GM12878 (cell line): ENCODE measurements around the gene CCSER2.

Source experiments
- FOS ChIP-seq: IDR thresholded peaks from 3 replicates; pipeline ENCODE4 v1.6.1; 2011; ENCODE audit warnings: borderline replicate concordance; ENCODE audit not compliant: insufficient read length; ENCODE audit errors: extremely low read depth
- IRF4 ChIP-seq: IDR thresholded peaks from 2 replicates; pipeline ENCODE4 v1.6.1; 2011; ENCODE audit warnings: low read depth, low read length
- MYC ChIP-seq: IDR thresholded peaks from 2 replicates; pipeline ENCODE4 v1.6.1; 2011; ENCODE audit warnings: mild to moderate bottlenecking, low read length, moderate library complexity, inconsistent platforms; ENCODE audit not compliant: insufficient read depth, insufficient replicate concordance, insufficient read length, severe bottlenecking
- POLR2A ChIP-seq: IDR thresholded peaks from 2 replicates; pipeline ENCODE4 v1.6.1; 2011; ENCODE audit warnings: low read depth, mild to moderate bottlenecking, low read length
- RAD21 ChIP-seq: IDR thresholded peaks from 2 replicates; pipeline ENCODE4 v1.6.1; 2011; ENCODE audit warnings: mild to moderate bottlenecking, low read depth, low read length, moderate library complexity; ENCODE audit not compliant: insufficient read depth
- REST ChIP-seq: IDR thresholded peaks from 2 replicates; pipeline ENCODE4 v1.6.1; 2012; ENCODE audit warnings: mild to moderate bottlenecking, low read depth, low read length
- SUZ12 ChIP-seq: fragments of 200-600 bp; sonication (generic); IDR thresholded peaks from one replicate; pipeline ENCODE4 v1.6.1; 2018; ENCODE audit warnings: antibody characterized with exemption, mild to moderate bottlenecking; ENCODE audit not compliant: unreplicated experiment
- USF2 ChIP-seq: IDR thresholded peaks from 2 replicates; pipeline ENCODE4 v1.6.1; 2011; ENCODE audit warnings: low read depth, low read length, improper control_type of control experiment, borderline replicate concordance
- ZNF687 ChIP-seq: fragments of 450-650 bp; IDR thresholded peaks from 2 replicates; pipeline ENCODE4 v1.6.1; 2017; ENCODE audit warnings: mild to moderate bottlenecking, moderate library complexity
- TF ChIP-seq, protein P1 (sequence below), 3 experiments: IDR thresholded peaks in 2 of 3; conservative IDR thresholded peaks in 1 of 3; 2 replicates each; pipeline ENCODE4 v1.5.1; 2011; ENCODE audit warnings: low read depth in 3 of 3, low read length in 3 of 3, mild to moderate bottlenecking in 3 of 3, control low read depth in 2 of 3, moderate library complexity in 2 of 3, inconsistent platforms in 1 of 3, mixed read lengths in 1 of 3; ENCODE audit not compliant: control insufficient read depth in 2 of 3, insufficient read depth in 1 of 3; ENCODE audit errors: extremely low read depth in 1 of 3

- TF ChIP-seq ZNF687 (no peak), RAD21 (no peak), USF2 (no peak), MYC (no peak), POLR2A (no peak), SUZ12 (no peak), FOS (no peak), REST (no peak), IRF4 (no peak)
- TF ChIP-seq, protein P1, sequence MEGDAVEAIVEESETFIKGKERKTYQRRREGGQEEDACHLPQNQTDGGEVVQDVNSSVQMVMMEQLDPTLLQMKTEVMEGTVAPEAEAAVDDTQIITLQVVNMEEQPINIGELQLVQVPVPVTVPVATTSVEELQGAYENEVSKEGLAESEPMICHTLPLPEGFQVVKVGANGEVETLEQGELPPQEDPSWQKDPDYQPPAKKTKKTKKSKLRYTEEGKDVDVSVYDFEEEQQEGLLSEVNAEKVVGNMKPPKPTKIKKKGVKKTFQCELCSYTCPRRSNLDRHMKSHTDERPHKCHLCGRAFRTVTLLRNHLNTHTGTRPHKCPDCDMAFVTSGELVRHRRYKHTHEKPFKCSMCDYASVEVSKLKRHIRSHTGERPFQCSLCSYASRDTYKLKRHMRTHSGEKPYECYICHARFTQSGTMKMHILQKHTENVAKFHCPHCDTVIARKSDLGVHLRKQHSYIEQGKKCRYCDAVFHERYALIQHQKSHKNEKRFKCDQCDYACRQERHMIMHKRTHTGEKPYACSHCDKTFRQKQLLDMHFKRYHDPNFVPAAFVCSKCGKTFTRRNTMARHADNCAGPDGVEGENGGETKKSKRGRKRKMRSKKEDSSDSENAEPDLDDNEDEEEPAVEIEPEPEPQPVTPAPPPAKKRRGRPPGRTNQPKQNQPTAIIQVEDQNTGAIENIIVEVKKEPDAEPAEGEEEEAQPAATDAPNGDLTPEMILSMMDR (IDR thresholded peaks at IDR 0.05 in 2 of 3, conservative IDR thresholded peaks at IDR 0.05 in 1 of 3; ENCODE audit: control insufficient read depth in 2 of 3, extremely low read depth in 1 of 3, insufficient read depth in 1 of 3, low read depth in 3 of 3, low read length in 3 of 3), result no peak
Measured at GRCh38 chr10:84286695-84287094, 41.7 kb upstream of the CCSER2 start.
